Activated T-cell treated with anti-CD3 and anti-CD28 coated beads, Interleukin-2, amount 50 U/mL, for 4 hours (primary cell): Measurements from ENCODE around the gene FBXO21. TPM values are rescaled to one million over a fixed set of nuclear protein-coding genes. Genes with fewer than 3 reads are reported as not detected.
"Not testable (repeated sequence)": the region's sequence is repeated elsewhere in the genome, so short reads cannot be mapped to it uniquely, and the experiment has no call there.

ENCODE experiments used
- ATAC-seq, 2 donors: fragments of 200-7000 bp; cut with Tn5 transposase; one replicate each; pipeline ENCODE4 v1.10.0; 2021
- DNase-seq: peaks from one replicate; pipeline ENCODE4 v3.0.0-alpha.2; 2020
- H3K27me3 Mint-ChIP-seq: one replicate; pipeline ENCODE4 v1.8.0; 2021; ENCODE audit warnings: low read depth, mixed read lengths
- H3K36me3 Mint-ChIP-seq: one replicate; pipeline ENCODE4 v1.8.0; 2022; ENCODE audit warnings: mixed read lengths; ENCODE audit not compliant: insufficient read depth
- H3K4me1 Mint-ChIP-seq: one replicate; pipeline ENCODE4 v1.8.0; 2021; ENCODE audit warnings: low read depth, mixed read lengths
- H3K4me3 Mint-ChIP-seq: one replicate; pipeline ENCODE4 v1.8.0; 2021; ENCODE audit warnings: mild to moderate bottlenecking, moderate library complexity, mixed read lengths
- H3K9me3 Mint-ChIP-seq: one replicate; pipeline ENCODE4 v1.8.0; 2021; ENCODE audit warnings: mixed read lengths
- total RNA-seq, 3 donors: library from RNA; stranded (reverse); gene quantifications; one replicate each; pipeline ENCODE4 v1.2.1, GENCODE V29; 2021

Gene FBXO21
- total RNA-seq = 10 to 100 TPM; 33.5 to 38.0 (median 36.3) TPM

- H3K36me3 Mint-ChIP-seq = peaks cover 16% of the 10 kb centered on the region
- DNase-seq = peak; percentile 93
- H3K4me1 Mint-ChIP-seq = peaks cover 28% of the 10 kb centered on the region
- H3K9me3 Mint-ChIP-seq = no peaks in the 10 kb centered on the region
- ATAC-seq = peak; percentile 95 to 96
- H3K27me3 Mint-ChIP-seq = no peaks in the 10 kb centered on the region
- peak within 1 kb of the TSS; percentile 92 for H3K4me3 Mint-ChIP-seq
Observed at GRCh38 chr12:117190210-117190781, at the start of gene FBXO21. FBXO21 (minus strand) TSS chr12:117190470; CDS start chr12:117190456, 14 bp downstream.

- H3K4me1 Mint-ChIP-seq = no peaks in the 10 kb centered on the region
- ATAC-seq = peak in 1 of 2 donors; percentile 34
Observed at GRCh38 chr12:117236456-117237001, 46.3 kb upstream of the FBXO21 start.

DNA sequence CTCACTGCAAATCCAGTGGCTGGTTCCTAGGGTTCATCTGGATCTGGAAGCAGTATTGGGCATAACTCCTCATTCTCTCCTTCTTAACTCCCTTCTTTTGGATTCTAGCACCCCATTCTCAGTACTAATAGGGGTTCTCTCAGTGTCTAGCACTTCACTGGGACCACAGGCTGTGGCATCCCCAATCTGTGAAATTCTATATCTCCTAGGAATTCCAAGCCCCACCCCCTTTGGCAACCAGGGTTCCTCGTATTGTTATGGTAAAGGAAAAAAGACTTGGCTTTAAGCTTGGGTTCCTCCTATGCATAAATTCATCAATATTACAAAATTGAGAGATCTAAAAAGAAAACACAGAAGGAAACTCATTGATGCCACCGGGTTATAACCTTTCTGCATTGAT is 45.0 kb upstream of the FBXO21 start:
- Mint-ChIP-seq H3K36me3 (no peaks in the 10 kb centered on the region), H3K9me3 (no peaks in the 10 kb centered on the region), H3K4me3 (no peak overlapping the region), H3K4me1 (no peaks in the 10 kb centered on the region), H3K27me3 (peaks cover 39% of the 10 kb centered on the region)
- no peak for ATAC-seq
- no peak for DNase-seq

More at GRCh38 chr12:117236456-117237001, 46.3 kb upstream of the FBXO21 start:
- Mint-ChIP-seq H3K36me3 (no peaks in the 10 kb centered on the region), H3K27me3 (peaks cover 32% of the 10 kb centered on the region), H3K9me3 (no peaks in the 10 kb centered on the region), H3K4me3 (no peak overlapping the region)
- peak; percentile 73 for DNase-seq

DNA sequence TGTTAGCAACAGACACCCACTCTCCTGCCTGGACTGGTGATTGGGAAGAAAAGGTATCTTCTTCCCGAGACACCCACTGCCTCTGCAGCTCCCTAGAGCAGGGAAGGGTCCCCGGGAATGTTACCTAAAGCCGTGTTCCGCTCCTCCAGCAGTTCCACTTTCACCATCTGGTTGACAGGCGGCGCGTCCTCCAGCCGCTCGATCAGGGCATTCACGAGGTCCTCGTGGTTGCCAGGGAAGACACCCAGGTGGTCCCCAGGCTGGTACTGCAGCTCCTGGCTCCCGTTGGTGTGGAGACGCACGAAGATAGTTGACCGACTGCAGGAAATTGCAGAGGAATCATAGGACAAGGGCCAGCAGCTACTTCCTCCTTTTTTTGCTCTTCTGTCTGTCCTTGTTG is 44.2 kb upstream of the FBXO21 start:
- no peaks in the 10 kb centered on the region for H3K9me3 Mint-ChIP-seq
- H3K4me3 Mint-ChIP-seq = no peak overlapping the region
- H3K36me3 Mint-ChIP-seq = no peaks in the 10 kb centered on the region
- no peaks in the 10 kb centered on the region for H3K4me1 Mint-ChIP-seq
- no peak for DNase-seq
- H3K27me3 Mint-ChIP-seq = peaks cover 41% of the 10 kb centered on the region
- ATAC-seq = no peak

- Mint-ChIP-seq H3K4me1 (no peaks in the 10 kb centered on the region), H3K9me3 (no peaks in the 10 kb centered on the region), H3K4me3 (no peak overlapping the region), H3K27me3 (peaks cover 46% of the 10 kb centered on the region), H3K36me3 (no peaks in the 10 kb centered on the region)
- ATAC-seq (no peak), DNase-seq (no peak)
Observed at GRCh38 chr12:117231750-117232149, 41.5 kb upstream of the FBXO21 start.

GRCh38 chr12:117228239-117228638 is 38.0 kb upstream of the FBXO21 start:
- H3K4me3 Mint-ChIP-seq = no peak overlapping the region
- DNase-seq (no peak), ATAC-seq (no peak)
- no peaks in the 10 kb centered on the region for H3K36me3 Mint-ChIP-seq
- H3K9me3 Mint-ChIP-seq = no peaks in the 10 kb centered on the region
- H3K27me3 Mint-ChIP-seq = peaks cover 27% of the 10 kb centered on the region
- no peaks in the 10 kb centered on the region for H3K4me1 Mint-ChIP-seq

GRCh38 chr12:117227000-117227653 is 36.9 kb upstream of the FBXO21 start:
- no peak overlapping the region for H3K4me3 Mint-ChIP-seq
- H3K36me3 Mint-ChIP-seq = no peaks in the 10 kb centered on the region
- H3K4me1 Mint-ChIP-seq = no peaks in the 10 kb centered on the region
- ATAC-seq (no peak), DNase-seq (no peak)
- H3K27me3 Mint-ChIP-seq = peaks cover 23% of the 10 kb centered on the region
- H3K9me3 Mint-ChIP-seq = no peaks in the 10 kb centered on the region

DNA sequence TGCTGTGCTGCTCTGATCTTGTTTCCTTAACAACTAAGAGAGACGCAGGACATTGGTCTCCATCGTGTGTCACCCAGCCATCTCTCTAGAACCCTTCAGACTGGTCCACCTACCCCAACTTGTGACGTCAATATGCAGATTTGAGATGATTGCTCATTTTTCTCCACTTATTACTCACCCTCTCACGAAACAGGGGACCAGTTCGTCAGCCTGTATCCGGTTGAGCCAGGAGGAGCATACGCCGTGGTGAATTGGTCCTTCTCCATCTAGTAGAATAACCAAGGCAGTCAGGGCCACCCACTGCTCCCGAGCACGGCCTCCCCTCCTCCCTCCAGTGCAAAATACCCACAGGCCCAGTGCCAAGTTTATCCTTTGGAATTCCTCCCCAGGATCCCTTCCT is 36.2 kb upstream of the FBXO21 start:
- no peaks in the 10 kb centered on the region for H3K4me1 Mint-ChIP-seq
- no peaks in the 10 kb centered on the region for H3K36me3 Mint-ChIP-seq
- peaks cover 20% of the 10 kb centered on the region for H3K27me3 Mint-ChIP-seq
- ATAC-seq (no peak), DNase-seq (no peak)
- H3K9me3 Mint-ChIP-seq = no peaks in the 10 kb centered on the region
- no peak overlapping the region for H3K4me3 Mint-ChIP-seq

- Mint-ChIP-seq H3K4me1 (no peaks in the 10 kb centered on the region), H3K9me3 (no peaks in the 10 kb centered on the region), H3K36me3 (no peaks in the 10 kb centered on the region), H3K4me3 (no peak overlapping the region), H3K27me3 (peaks cover 17% of the 10 kb centered on the region)
- DNase-seq = no peak
- no peak for ATAC-seq
Observed at GRCh38 chr12:117225179-117225578, 34.9 kb upstream of the FBXO21 start.

- peaks cover 19% of the 10 kb centered on the region for H3K27me3 Mint-ChIP-seq
- H3K4me3 Mint-ChIP-seq, DNase-seq, H3K36me3 Mint-ChIP-seq, H3K4me1 Mint-ChIP-seq, H3K9me3 Mint-ChIP-seq, ATAC-seq: not testable (repeated sequence)
Observed at GRCh38 chr12:117220947-117221346, 30.7 kb upstream of the FBXO21 start.

GRCh38 chr12:117218149-117218548 is 27.9 kb upstream of the FBXO21 start:
- DNase-seq = no peak
- H3K27me3 Mint-ChIP-seq = peaks cover 23% of the 10 kb centered on the region
- H3K4me1 Mint-ChIP-seq = no peaks in the 10 kb centered on the region
- ATAC-seq = no peak
- H3K9me3 Mint-ChIP-seq = no peaks in the 10 kb centered on the region
- H3K36me3 Mint-ChIP-seq = no peaks in the 10 kb centered on the region
- no peak overlapping the region for H3K4me3 Mint-ChIP-seq

GRCh38 chr12:117216686-117217085 is 26.4 kb upstream of the FBXO21 start:
- Mint-ChIP-seq H3K9me3 (no peaks in the 10 kb centered on the region), H3K36me3 (no peaks in the 10 kb centered on the region), H3K4me3 (no peak overlapping the region), H3K27me3 (peaks cover 26% of the 10 kb centered on the region), H3K4me1 (no peaks in the 10 kb centered on the region)
- no peak for DNase-seq
- no peak for ATAC-seq

DNA sequence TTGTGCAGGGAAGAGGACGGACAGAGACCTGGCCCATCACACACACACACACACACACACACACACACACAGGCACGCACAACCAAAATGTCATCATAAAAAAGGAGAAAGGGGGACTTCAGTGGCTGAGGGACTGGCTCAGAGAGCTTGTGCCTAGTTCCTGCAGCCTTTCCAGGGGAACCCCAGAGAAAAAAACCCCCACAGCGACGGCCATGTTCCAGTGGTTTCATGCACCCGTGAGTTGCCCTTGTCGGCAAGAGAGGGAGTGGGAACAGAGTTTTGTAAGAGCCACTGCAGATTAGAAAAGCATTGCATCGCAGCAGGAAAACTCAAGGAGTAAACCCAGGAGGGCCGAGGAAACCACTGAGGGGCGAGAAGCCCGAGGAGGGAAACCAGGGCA is 24.5 kb upstream of the FBXO21 start:
- H3K4me3 Mint-ChIP-seq = no peak overlapping the region
- ATAC-seq = no peak
- H3K9me3 Mint-ChIP-seq = no peaks in the 10 kb centered on the region
- H3K27me3 Mint-ChIP-seq = peaks cover 25% of the 10 kb centered on the region
- no peak for DNase-seq
- no peaks in the 10 kb centered on the region for H3K36me3 Mint-ChIP-seq
- H3K4me1 Mint-ChIP-seq = no peaks in the 10 kb centered on the region

- no peaks in the 10 kb centered on the region for H3K9me3 Mint-ChIP-seq
- H3K4me1 Mint-ChIP-seq = no peaks in the 10 kb centered on the region
- no peak overlapping the region for H3K4me3 Mint-ChIP-seq
- no peaks in the 10 kb centered on the region for H3K36me3 Mint-ChIP-seq
- peaks cover 26% of the 10 kb centered on the region for H3K27me3 Mint-ChIP-seq
- ATAC-seq = no peak
- DNase-seq = no peak
Observed at GRCh38 chr12:117213295-117213808, 23.1 kb upstream of the FBXO21 start.
